ENCODE measurements around the gene TMEM269.
A peak's percentile ranks its signal among the peaks of the same experiment; 100 is the strongest.

The TMEM269 gene

GRCh38 chr1:42784946-42785693, at the start of gene TMEM269:
Gene TMEM269, plus strand, starts transcription at chr1:42784991. Its CDS starts 4,903 bp downstream, at chr1:42789894.
- no peak for DNase-seq

- DNase-seq: no peak
Observed at GRCh38 chr1:42735056-42735455, 49.7 kb upstream of the TMEM269 start.

- no peak for DNase-seq
Observed at GRCh38 chr1:42735477-42736105, 49.2 kb upstream of the TMEM269 start.

- no peak for DNase-seq
Observed at GRCh38 chr1:42736152-42736551, 48.6 kb upstream of the TMEM269 start.

- DNase-seq: no peak
Observed at GRCh38 chr1:42736571-42737200, 48.1 kb upstream of the TMEM269 start.

- peak; percentile 22 for DNase-seq
Observed at GRCh38 chr1:42737257-42737656, 47.5 kb upstream of the TMEM269 start.

GRCh38 chr1:42737986-42738677, 46.7 kb upstream of the TMEM269 start:
- DNase-seq: no peak

- DNase-seq: no peak
Observed at GRCh38 chr1:42738678-42739226, 46.0 kb upstream of the TMEM269 start.

GRCh38 chr1:42739753-42740700, 44.8 kb upstream of the TMEM269 start, which contains the start of gene CLDN19:
Gene CLDN19, minus strand, starts transcription at chr1:42740236. Its CDS starts 173 bp downstream, at chr1:42740063.
- DNase-seq: no peak

GRCh38 chr1:42740851-42741580, 43.8 kb upstream of the TMEM269 start:
- DNase-seq: no peak

- no peak for DNase-seq
Observed at GRCh38 chr1:42741706-42742105, 43.1 kb upstream of the TMEM269 start.

- DNase-seq: no peak
Observed at GRCh38 chr1:42742141-42742540, 42.6 kb upstream of the TMEM269 start.

GRCh38 chr1:42742617-42743316, 42.0 kb upstream of the TMEM269 start:
- DNase-seq: no peak

- no peak for DNase-seq
Observed at GRCh38 chr1:42743317-42744147, 41.3 kb upstream of the TMEM269 start.

GRCh38 chr1:42744148-42744413, 40.7 kb upstream of the TMEM269 start:
- no peak for DNase-seq

GRCh38 chr1:42745851-42746250, 38.9 kb upstream of the TMEM269 start:
- no peak for DNase-seq

- DNase-seq: no peak
Observed at GRCh38 chr1:42746436-42747105, 38.2 kb upstream of the TMEM269 start.

- no peak for DNase-seq
Observed at GRCh38 chr1:42747125-42747524, 37.7 kb upstream of the TMEM269 start.

- no peak for DNase-seq
Observed at GRCh38 chr1:42748021-42748420, 36.8 kb upstream of the TMEM269 start.
